Measurements from ENCODE around the gene SOX21.

SOX21 gene

GRCh38 chr13:94713561-94714182 is 1.3 kb upstream of the SOX21 start:
- no peak for DNase-seq (ENCODE audit: extremely low spot score)
- POLR2A ChIA-PET = no interaction called here
- CTCF ChIA-PET = no interaction called here
- TF ChIP-seq, protein P1, sequence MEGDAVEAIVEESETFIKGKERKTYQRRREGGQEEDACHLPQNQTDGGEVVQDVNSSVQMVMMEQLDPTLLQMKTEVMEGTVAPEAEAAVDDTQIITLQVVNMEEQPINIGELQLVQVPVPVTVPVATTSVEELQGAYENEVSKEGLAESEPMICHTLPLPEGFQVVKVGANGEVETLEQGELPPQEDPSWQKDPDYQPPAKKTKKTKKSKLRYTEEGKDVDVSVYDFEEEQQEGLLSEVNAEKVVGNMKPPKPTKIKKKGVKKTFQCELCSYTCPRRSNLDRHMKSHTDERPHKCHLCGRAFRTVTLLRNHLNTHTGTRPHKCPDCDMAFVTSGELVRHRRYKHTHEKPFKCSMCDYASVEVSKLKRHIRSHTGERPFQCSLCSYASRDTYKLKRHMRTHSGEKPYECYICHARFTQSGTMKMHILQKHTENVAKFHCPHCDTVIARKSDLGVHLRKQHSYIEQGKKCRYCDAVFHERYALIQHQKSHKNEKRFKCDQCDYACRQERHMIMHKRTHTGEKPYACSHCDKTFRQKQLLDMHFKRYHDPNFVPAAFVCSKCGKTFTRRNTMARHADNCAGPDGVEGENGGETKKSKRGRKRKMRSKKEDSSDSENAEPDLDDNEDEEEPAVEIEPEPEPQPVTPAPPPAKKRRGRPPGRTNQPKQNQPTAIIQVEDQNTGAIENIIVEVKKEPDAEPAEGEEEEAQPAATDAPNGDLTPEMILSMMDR (IDR thresholded peaks at IDR 0.05; ENCODE audit: control extremely low read depth, extremely low read depth, low read depth, missing control alignments) = no peak

DNA sequence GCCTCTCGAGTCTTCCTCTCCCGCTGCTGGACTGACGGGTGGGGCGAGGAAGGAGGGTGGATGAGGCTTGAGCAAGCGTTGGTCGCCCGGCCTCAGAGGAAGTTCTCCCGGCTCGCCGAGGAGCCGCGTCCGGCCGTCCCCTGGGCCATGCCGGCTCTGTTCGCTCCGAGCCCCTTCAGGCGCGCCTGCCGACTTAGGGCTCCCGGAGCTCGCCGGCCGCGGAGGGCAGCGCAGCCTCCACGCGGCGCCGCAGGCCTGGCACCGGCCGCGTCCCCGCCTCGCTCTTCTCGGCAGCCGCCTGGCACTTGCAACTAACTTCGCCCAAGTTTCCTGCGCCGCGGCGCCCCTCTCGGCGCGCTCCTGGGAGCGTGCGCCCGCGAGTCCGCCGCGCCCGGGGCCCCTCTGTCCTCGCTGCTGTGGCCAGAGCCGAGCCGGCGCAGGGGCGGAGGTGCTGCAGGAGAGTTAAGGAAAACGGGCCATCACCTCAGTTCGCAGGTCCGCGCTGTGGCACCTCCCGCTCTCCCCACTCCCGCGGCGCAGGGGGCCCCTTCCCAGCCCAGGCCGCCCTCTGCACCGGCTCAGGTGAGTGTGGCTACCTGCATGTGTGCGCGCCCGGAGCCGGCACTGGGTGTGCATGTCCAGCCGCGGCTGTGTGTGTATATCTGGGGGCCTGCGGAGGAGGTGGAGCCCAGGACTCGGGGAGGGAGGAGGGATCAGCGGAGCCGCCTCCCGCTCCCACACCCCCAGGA is 641 bp upstream of the SOX21 start:
- TF ChIP-seq, protein P1 (IDR thresholded peaks at IDR 0.05; ENCODE audit: control extremely low read depth, extremely low read depth, low read depth, missing control alignments) = no peak
- ChIA-PET CTCF (no interaction called here), POLR2A (no interaction called here)
- no peak for DNase-seq (ENCODE audit: extremely low spot score)

DNA sequence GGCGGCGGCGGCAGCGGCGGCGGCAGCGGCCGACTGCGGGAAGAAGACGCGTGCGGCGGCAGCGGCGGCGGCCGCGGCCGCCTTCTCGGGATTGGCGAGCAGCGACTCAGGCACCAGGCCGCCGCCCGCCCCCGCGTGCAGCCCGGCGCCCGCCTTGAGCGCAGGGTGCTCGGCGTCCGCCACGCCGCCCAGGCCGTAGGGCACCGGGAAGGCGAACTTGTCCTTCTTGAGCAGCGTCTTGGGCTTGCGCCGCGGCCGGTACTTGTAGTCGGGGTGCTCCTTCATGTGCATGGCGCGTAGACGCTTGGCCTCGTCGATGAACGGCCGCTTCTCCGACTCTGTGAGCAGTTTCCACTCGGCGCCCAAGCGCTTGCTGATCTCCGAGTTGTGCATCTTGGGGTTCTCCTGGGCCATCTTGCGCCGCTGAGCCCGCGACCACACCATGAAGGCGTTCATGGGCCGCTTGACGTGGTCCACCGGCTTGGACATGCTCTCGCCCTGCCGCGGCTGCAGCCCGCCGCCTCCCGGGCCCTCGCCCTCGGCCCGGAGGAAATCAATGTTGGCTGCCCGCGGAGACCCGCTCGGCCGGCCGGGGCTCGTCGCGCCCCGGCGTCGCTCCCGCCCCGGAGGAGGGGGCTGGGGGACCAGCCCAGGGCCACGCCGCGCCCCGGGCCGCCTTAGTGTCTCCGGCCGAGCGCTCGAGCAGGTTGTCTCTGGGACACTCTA is 621 bp downstream of the SOX21 start:
- DNase-seq (ENCODE audit: extremely low spot score) = no peak
- ChIA-PET POLR2A (no interaction called here), CTCF (no interaction called here)
- TF ChIP-seq, protein P1 (IDR thresholded peaks at IDR 0.05; ENCODE audit: control extremely low read depth, extremely low read depth, low read depth, missing control alignments) = no peak

DNA sequence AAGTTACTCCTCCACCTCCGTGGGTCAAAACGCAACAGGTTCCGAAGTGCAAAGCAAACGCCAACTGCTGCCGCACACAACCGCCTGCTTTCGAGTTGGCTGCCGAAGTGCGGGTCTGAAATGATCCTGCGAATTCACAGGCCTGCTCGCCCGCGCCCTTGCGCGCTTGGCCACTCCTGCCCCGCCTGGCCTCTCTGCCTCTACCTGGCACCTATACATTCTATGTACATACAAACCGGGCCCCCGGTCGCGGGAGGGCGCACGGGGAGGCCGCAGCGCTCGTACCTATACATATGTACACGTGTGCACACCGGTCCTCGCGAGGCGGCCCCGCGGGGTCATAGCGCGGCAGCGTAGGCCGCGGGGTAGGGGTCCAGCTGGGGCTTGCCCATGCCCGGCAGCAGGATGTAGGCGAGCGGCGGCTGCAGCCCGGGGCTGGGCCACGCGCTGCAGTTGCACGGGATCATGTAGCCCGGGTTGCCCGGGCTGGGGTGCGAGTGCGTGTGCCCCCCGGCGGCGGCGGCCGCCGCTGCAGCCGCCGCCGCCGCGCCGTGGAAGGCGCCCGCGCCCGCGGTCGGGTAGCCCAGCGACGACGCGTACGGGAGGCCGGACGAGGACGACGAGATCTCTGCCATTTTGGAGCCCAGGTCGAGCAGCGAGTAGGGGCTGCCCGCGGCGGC is 1.3 kb downstream of the SOX21 start:
- ChIA-PET POLR2A (no interaction called here), CTCF (no interaction called here)
- TF ChIP-seq, protein P1 (IDR thresholded peaks at IDR 0.05; ENCODE audit: control extremely low read depth, extremely low read depth, low read depth, missing control alignments) = peak; percentile 2
- peak; percentile 56 for DNase-seq (ENCODE audit: extremely low spot score)

- TF ChIP-seq, protein P1 (IDR thresholded peaks at IDR 0.05; ENCODE audit: control extremely low read depth, extremely low read depth, low read depth, missing control alignments) = no peak
- DNase-seq (ENCODE audit: extremely low spot score) = no peak
- POLR2A ChIA-PET = no interaction called here
- CTCF ChIA-PET = no interaction called here
Measured at GRCh38 chr13:94710065-94710781, 2.1 kb downstream of the SOX21 start.
